Mononuclear cell (primary cell): ENCODE measurements around the gene ERF. TPM values are rescaled to one million over a fixed set of nuclear protein-coding genes. Genes with fewer than 3 reads are reported as not detected.

Source experiments
- H3K27me3 ChIP-seq: 2 replicates; pipeline ENCODE4 v1.6.0; 2011; ENCODE audit warnings: low read length, control low read depth; ENCODE audit not compliant: insufficient read depth
- H3K4me1 ChIP-seq: 2 replicates; pipeline ENCODE4 v1.5.1; 2011; ENCODE audit warnings: mild to moderate bottlenecking, low read length, control low read depth; ENCODE audit not compliant: insufficient read depth
- H3K4me3 ChIP-seq: 2 replicates; pipeline ENCODE4 v1.5.1; 2011; ENCODE audit warnings: mild to moderate bottlenecking, low read length, moderate library complexity
- H3K9me3 ChIP-seq: 2 replicates; pipeline ENCODE4 v1.5.1; 2011; ENCODE audit warnings: low read depth, mild to moderate bottlenecking, control low read depth, low read length
- total RNA-seq: library from RNA; depleted of rRNA; stranded (reverse); fragments of >200 nt; gene quantifications from one replicate; pipeline ENCODE4 v1.2.3, GENCODE V29; 2012

Gene ERF
- total RNA-seq, 1 donor: 35.2 TPM

DNA sequence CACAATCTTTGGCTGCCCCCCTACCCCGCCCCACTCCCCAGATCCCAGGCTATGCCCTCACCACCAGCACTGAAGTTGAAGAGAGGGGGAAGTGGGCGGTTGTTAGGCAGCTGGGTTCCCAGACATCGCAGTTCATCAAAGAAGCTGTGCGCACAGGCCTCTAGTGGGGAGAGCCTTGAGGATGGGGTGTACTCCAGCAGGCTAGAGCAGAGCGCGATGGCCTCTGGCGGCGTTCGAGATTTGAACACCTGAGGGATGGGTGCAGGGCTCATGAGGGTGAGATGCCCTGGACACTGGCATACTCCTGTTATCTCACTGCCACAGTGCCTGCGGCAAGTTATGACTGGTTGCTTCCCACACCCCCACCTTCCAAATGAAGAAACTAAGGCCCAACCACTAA, 22.5 kb downstream of the ERF start:
- H3K4me1 ChIP-seq: no peaks in the 10 kb centered on the region
- H3K4me3 ChIP-seq: no peak overlapping the region
- H3K27me3 ChIP-seq: no peaks in the 10 kb centered on the region
- H3K9me3 ChIP-seq: no peaks in the 10 kb centered on the region

DNA sequence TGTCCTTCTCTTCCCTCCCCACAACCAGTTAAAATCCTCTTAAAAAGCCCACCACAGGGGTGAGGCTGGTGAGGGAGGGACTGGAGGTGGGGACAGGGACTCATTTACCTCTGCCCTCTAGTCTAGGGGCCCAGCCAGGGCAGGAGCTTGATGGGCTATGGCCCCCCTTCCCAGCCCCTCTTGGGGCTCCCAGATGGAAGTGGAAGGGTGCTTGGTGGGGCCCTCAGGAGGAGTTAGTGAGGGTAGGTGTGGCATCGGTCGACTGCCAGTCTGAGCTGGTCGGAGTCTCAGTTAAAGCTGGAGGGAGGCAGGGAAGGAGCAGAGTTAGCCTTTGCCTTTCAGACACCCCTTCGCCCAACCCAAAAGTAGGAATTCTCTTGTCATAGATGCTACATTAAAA, 24.4 kb downstream of the ERF start:
- Histone ChIP-seq H3K4me3 (no peak overlapping the region), H3K4me1 (no peaks in the 10 kb centered on the region), H3K27me3 (no peaks in the 10 kb centered on the region), H3K9me3 (no peaks in the 10 kb centered on the region)

DNA sequence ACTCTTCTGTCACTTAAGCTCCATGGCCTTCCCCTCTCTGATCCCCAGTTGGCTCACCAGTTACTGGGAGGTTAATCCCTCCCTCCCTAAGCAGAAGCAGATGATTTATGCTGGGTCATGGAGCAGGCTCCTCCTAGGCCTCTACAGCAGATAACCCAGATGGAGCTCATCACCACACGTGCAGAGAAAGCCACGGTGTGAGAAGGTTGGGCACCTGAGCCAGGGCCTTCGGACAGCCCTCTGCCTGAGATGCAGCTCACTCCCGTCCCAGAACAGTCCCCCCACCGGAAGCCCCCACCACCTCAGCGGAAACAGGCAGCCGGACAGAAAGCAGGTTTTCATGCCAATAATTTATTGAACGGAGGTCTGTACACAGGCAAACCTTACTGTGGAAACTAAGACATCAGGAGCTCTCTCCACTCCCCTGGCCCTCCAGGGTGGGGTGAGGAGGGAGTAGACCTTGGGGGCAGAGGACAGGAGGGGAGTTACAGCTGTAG, 25.0 kb downstream of the ERF start:
- Histone ChIP-seq H3K27me3 (no peaks in the 10 kb centered on the region), H3K4me1 (no peaks in the 10 kb centered on the region), H3K4me3 (no peak overlapping the region), H3K9me3 (no peaks in the 10 kb centered on the region)

DNA sequence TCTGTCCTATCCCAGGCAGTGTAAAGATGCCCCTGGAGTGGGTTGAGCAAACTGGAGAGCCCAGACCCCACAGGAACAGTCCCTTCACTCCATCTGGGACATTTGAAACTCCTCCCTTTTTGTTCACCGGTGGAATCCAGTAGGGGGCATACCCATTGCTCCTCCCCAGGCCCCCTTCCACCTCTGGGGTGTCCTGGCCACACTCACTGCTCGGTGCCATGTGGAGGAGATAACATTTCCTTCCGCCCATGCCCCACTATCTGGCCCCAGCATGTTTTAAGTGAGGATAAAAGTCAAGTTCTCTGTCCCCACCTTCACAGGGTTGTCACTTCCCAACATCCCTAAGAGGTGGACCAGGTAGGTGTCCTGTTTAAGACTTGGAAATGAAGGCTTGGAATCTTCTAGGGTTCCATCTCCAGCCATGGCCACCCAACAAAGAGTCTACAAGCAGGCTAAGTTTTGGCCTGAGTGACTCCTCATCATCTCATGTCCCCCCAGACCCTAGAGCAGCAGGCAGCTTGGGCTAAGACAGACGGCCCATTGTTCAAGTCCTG, 25.6 kb downstream of the ERF start:
- no peaks in the 10 kb centered on the region for H3K9me3 ChIP-seq
- H3K27me3 ChIP-seq: no peaks in the 10 kb centered on the region
- H3K4me1 ChIP-seq: no peaks in the 10 kb centered on the region
- H3K4me3 ChIP-seq: no peak overlapping the region

DNA sequence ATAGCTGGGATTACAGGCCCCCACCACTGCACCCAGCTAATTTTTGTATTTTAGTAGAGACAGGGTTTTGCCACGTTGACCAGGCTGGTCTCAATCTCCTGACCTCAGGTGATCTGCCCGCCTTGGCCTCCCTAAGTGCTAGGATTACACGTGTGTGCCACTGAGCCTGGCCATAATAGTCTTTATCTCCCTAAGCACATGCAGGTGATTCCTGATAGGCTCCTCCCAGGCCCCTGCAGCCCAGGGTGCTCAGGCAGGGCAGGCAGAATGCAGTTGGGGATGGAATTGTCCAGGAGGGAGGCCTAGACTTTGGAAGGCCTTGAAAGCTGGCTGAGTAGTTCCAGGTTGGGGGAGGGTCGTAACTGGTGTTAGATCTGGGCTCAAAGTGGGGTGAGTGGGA, 26.3 kb downstream of the ERF start:
- Histone ChIP-seq H3K4me1 (no peaks in the 10 kb centered on the region), H3K4me3 (no peak overlapping the region), H3K9me3 (no peaks in the 10 kb centered on the region), H3K27me3 (no peaks in the 10 kb centered on the region)

DNA sequence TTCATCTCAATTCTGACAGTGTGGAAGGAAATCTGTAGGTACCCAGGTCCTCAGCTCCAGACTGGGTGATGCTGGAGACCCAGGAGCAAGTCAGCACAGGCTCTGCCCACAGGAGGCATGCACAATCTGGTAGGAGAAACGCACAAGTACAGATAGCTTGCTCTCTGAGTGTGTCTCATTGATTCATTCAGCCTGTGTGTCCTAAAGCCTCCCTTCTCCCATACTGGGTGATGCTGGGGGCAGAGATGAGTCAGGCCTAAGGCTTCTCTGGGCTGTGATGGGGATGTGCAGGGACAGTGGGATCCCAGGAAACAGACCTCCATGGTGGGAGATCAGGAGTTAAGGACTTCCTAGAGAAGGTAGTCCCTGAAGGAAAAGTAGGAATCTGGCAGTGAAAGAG, 28.0 kb downstream of the ERF start:
- Histone ChIP-seq H3K4me3 (no peak overlapping the region), H3K9me3 (no peaks in the 10 kb centered on the region), H3K27me3 (no peaks in the 10 kb centered on the region), H3K4me1 (no peaks in the 10 kb centered on the region)

DNA sequence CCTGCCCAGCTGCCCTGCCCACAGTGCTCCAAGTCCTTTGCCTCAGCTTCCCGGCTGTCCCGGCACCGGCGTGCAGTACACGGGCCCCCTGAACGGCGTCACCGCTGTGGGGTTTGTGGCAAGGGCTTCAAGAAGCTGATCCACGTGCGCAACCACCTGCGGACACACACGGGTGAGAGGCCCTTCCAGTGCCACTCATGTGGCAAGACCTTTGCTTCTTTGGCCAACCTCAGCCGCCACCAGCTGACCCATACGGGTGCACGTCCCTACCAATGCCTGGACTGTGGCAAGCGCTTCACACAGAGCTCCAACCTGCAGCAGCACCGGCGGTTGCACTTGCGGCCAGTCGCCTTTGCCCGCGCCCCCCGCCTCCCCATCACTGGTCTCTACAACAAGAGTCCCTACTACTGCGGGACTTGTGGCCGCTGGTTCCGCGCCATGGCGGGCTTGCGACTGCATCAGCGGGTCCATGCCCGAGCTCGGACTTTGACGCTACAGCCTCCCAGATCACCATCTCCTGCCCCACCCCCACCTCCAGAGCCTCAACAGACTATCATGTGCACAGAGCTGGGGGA, 29.1 kb downstream of the ERF start:
- peaks cover 11% of the 10 kb centered on the region for H3K4me1 ChIP-seq
- H3K4me3 ChIP-seq: no peak overlapping the region
- no peaks in the 10 kb centered on the region for H3K27me3 ChIP-seq
- H3K9me3 ChIP-seq: no peaks in the 10 kb centered on the region

DNA sequence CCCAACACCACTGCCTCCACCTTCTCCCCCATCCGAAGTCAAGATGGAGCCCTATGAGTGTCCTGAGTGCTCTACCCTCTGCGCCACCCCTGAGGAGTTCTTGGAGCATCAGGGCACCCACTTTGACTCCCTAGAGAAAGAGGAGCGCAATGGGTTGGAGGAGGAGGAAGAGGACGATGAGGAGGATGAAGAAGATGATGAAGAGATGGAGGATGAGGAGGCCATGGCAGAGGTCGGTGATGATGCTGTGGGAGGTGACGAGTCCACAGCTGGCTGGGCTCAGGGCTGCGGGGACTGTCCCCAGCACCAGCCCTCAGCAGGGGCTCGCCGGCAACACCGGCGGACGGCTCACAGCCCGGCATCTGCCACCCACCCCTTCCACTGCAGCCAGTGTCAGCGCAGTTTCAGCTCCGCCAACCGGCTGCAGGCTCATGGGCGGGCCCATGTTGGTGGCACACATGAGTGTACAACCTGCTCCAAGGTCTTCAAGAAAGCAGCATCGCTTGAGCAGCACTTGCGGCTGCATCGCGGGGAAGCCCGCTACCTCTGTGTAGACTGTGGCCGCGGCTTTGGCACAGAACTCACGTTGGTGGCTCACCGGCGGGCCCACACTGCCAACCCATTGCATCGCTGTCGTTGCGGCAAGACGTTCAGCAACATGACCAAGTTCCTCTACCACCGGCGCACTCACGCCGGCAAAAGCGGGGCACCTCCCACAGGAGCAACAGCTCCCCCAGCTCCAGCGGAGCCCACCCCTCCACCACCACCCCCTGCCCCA, 29.8 kb downstream of the ERF start:
- Histone ChIP-seq H3K27me3 (no peaks in the 10 kb centered on the region), H3K4me3 (no peak overlapping the region), H3K9me3 (no peaks in the 10 kb centered on the region), H3K4me1 (peaks cover 16% of the 10 kb centered on the region)

DNA sequence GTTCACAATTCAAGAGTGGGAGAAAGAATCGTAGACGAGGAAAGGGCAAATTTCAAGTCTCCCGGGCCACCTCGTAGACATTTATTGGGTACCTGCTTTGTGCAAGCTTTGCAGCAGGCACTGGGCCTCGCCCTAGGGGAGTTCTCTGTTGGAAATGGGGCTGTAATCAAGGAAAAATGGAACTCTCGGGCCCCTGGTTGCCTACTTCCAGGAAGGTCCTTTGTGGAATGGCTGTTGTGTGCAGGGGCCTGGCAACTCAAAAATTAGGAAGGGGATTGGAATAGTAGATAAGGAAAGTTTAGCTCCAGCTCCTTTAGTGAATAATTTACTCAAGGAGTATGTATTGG, 34.2 kb downstream of the ERF start:
- H3K9me3 ChIP-seq: no peaks in the 10 kb centered on the region
- no peaks in the 10 kb centered on the region for H3K27me3 ChIP-seq
- peak overlapping the region; percentile 86 for H3K4me3 ChIP-seq
- H3K4me1 ChIP-seq: peaks cover 49% of the 10 kb centered on the region

DNA sequence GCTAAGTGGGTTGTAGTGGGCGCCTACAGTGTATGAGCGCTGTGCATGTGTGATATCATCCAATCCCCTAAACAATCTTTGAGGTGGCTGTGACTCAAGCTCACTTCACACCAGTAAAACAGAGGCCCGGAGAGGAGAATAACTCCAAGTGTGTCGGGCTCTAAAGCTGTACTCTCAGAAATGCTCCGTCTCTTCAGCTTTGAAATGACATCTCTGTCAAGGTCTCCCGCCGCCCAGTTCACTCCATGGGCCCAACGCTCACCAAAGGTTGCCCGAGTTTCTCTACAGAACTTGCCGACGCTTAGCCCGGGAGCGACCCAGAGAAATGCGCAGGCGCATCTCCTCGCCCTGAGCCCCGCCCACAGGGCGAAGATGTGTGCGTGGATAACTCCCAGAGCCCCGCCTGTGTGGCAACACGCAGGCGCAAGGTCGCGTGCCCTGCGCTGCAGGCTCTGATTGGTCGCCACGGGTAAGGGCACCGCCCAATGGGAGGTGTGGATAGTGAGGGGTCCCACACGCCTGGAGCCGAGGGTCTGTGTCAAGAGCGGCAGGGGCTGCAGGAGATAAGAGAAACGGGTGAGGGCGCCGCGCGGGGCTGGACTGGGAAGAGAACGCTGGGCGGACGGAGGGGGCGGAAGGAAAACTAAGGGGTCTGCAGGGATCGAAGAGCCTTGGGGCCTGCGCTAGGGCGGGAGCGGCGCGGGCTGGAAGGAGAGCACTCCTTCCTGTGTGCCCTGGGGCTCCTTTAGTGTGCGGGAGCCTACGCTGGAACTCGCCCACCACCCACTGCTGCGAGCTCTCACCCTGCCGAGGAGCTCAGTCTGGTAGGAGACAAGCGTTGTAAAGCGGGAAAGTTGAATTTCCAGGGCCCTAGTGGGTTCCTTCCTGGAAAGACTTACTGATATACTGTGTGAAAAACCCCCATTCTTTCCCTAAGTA, 34.8 kb downstream of the ERF start, which contains the start of gene ZNF526:
Gene ZNF526 (plus strand): TSS at position 501 of the 939 bp plus-strand sequence. CDS start 4,092 bp downstream, outside the sequence.
- Histone ChIP-seq H3K4me1 (peaks cover 55% of the 10 kb centered on the region), H3K9me3 (no peaks in the 10 kb centered on the region), H3K27me3 (no peaks in the 10 kb centered on the region), H3K4me3 (peak within 1 kb of the TSS; percentile 86)

DNA sequence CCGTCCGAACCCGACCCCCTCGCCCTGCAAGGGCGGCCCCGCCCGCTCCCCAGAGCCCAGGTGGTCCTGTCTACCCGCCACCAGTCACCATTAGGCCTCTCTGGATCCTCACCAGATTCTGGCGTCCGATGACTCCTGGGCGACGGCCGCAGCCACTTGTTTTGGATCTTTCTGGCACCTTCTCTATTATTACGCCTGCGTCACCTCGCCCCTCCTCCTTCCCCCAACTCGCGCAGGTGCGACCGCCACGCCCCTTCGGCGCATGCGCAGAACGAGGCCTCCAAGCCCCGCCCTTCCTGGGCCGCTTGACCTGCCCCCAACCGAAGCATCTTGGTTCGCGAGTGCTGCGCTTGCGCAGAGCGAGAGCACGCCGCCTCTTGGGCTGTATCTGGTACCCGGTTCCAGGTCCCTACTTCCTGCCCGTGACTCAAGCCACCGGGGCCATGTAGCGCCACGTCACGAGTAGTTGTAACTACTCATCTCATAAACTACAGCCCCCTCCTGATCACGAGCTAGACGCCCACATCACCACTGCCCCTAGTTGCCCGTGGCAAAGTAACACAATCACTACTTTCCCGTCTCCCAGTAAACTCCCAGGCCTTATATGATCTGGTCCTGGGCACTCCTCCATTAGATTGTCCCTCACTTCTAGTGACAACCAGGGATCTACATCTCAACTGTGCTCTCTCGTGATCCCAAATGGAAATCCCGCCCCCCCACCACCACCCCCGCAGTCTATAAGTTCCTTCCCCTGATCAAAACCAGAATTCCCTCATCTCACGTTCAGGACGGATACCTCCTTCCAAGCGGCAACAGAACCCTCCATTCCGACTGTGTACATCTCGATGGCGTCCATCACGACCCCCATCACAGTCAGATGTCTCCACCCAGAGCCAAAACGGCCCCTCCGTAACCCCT, 37.1 kb downstream of the ERF start, which contains the start of gene DEDD2:
Gene DEDD2 (minus strand): TSS at position 158 of the 918 bp plus-strand sequence. CDS start 670 bp downstream, outside the sequence.
- H3K4me3 ChIP-seq: peak within 1 kb of the TSS; percentile 99
- H3K9me3 ChIP-seq: no peaks in the 10 kb centered on the region
- no peaks in the 10 kb centered on the region for H3K27me3 ChIP-seq
- H3K4me1 ChIP-seq: peaks cover 75% of the 10 kb centered on the region

DNA sequence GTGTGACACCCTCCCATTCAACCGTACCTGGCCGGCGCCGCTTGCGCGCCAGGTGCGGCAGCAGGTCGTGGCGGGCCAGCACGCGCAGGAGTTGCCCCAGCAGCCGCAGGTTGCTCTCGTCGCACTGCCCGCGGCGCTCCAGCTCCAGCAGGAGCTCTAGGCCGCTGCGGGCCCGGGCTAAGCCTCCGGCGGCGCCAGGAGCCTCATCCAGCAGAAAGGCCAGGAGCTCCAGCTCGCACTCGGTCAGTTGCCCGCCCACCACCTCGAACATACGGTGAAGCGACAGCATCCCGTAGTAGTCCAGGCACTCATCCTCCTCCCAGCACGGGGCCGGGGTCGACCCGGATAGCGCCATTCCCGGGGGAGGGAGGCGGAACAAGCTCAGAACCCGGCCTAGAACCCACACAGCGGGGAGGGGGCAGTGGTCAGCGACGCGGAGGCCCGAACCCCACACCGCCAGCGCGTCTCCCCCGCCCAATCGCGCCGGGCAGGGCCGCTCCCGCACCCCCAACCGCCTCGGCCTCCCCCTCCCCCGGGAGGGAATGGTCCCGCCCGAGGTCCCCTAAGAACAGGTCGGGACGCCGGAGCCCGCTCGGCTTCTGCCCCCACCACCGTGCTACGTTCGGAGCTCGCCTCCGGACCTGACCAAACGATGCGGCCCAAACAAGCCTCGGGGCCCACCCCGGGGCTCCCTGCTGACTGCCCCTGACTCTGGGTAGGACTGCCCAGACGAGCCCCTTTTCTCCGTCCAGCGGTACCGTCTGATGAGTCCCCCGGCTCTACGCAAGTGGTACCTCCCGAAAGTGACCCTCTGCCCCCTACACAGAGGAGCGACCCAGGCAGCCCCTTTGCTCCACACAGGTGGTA, 38.0 kb downstream of the ERF start:
- Histone ChIP-seq H3K27me3 (no peaks in the 10 kb centered on the region), H3K4me1 (peaks cover 80% of the 10 kb centered on the region), H3K9me3 (no peaks in the 10 kb centered on the region), H3K4me3 (peak overlapping the region; percentile 99)

DNA sequence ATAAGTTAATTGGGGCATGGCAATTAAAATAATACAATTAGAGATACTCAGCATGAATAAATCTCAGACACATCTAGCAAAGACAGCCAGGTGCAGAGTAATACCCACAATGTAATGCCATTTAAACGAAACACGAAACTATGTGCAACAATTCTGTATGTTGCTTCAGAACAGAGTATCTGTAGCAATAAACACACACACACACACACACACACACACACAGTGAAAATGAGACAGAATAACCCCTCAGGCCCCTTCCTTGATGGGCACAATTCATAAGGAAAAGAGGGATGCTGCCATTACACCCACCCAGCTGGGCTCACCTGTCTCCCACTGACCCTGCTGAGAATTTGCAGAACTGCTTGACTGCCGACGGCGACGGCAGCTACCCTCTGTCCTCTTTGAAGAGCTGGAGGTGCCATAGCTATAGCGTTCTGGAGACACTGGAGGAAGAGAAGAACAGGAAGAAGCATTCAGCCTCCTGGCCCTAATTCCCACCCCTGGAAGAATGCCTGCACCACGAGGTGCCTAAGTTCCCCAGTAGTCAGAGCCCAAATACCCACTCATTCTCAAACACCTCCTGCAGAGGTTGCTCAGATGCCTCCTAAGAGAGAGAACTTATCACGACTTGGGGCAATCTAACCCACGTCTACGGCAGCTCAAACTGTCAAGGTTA, 40.0 kb downstream of the ERF start:
- Histone ChIP-seq H3K9me3 (no peaks in the 10 kb centered on the region), H3K4me1 (peaks cover 64% of the 10 kb centered on the region), H3K4me3 (no peak overlapping the region), H3K27me3 (no peaks in the 10 kb centered on the region)
